ENCODE data around the gene SMAD3. TPM values are rescaled to one million over a fixed set of nuclear protein-coding genes. Genes with fewer than 3 reads are reported as not detected.

SMAD3 gene
- total and polyA plus RNA-seq, 2 of the 4 experiments (the other 2 are of a cell fraction), result 71.0 to 177 TPM

GRCh38 chr15:67241132-67241855, 175.9 kb downstream of the SMAD3 start:
- intact Hi-C loops (cut with micrococcal nuclease), result no loop called here

More at GRCh38 chr15:67241132-67241855, 175.9 kb downstream of the SMAD3 start:
- Histone ChIP-seq H2BK120ac (ENCODE audit: low read depth, low read length) (no peak overlapping the region), H2BK15ac (ENCODE audit: low read depth, low read length) (no peak overlapping the region), H3K4me2 (ENCODE audit: low read depth, low read length) (no peak overlapping the region), H3K56ac (ENCODE audit: extremely low read depth, insufficient read depth, low read length) (no peak overlapping the region), H3K9me1 (ENCODE audit: insufficient read depth, low read length) (no peaks in the 10 kb centered on the region), H2AK5ac (ENCODE audit: low read depth, low read length) (no peak overlapping the region), H3K27me3 (ENCODE audit: control insufficient read depth, insufficient read depth, low read length) (no peaks in the 10 kb centered on the region), H4K5ac (ENCODE audit: low read depth, low read length) (no peak overlapping the region), H3K23ac (ENCODE audit: low read depth, low read length) (no peak overlapping the region), H3K36me3 (ENCODE audit: control insufficient read depth, insufficient read depth, low read length) (peaks cover 4% of the 10 kb centered on the region), H3K9me3 (ENCODE audit: control insufficient read depth, insufficient read depth, low read length) (no peaks in the 10 kb centered on the region), H3K27ac (ENCODE audit: insufficient read depth, low read length) (no peak overlapping the region), H4K91ac (ENCODE audit: insufficient read depth, low read depth, low read length) (no peak overlapping the region), H2AK9ac (replicated peaks; ENCODE audit: low read depth, low read length, poor library complexity) (no peak overlapping the region), H2BK20ac (ENCODE audit: low read depth, low read length) (no peak overlapping the region), H2AFZ (replicated peaks; ENCODE audit: low read length, poor library complexity) (no peak overlapping the region), H3K4me1 (ENCODE audit: control insufficient read depth, insufficient read depth, low read length) (peaks cover 2% of the 10 kb centered on the region; the same call in 1 of the 2 replicates), H4K8ac (ENCODE audit: low read depth in 2 of 2, low read length in 2 of 2) (no peak overlapping the region), H3K14ac (replicated peaks; ENCODE audit: low read depth, low read length) (no peak overlapping the region), H3K4ac (ENCODE audit: low read depth, low read length) (no peak overlapping the region), H4K20me1 (ENCODE audit: insufficient read depth, low read length) (peaks cover 21% of the 10 kb centered on the region; the same call in 1 of the 2 replicates), H3K18ac (ENCODE audit: low read depth, low read length) (no peak overlapping the region), H3K4me3 (ENCODE audit: insufficient read depth, low read depth, low read length) (no peak overlapping the region), H3K79me1 (ENCODE audit: low read depth in 1 of 2, low read length in 2 of 2) (peaks cover 37 to 48% of the 10 kb centered on the region in 2 experiments), H2BK5ac (ENCODE audit: low read depth, low read length, poor library complexity, severe bottlenecking) (no peak overlapping the region), H3K9ac (ENCODE audit: low read depth, low read length) (no peak overlapping the region)
- in situ Hi-C loops (cut with MboI; ENCODE audit: low sequenced_read_pairs) (no loop called here), dilution Hi-C loops (cut with HindIII; ENCODE audit: low sequenced_read_pairs, unreplicated experiment) (no loop called here)
- no peak for ATAC-seq (ENCODE audit: low read depth)
- CTCF ChIA-PET, result no interaction called here
- no peak for DNase-seq
- TF ChIP-seq RCOR1 (IDR thresholded peaks at IDR 0.05; ENCODE audit: insufficient replicate concordance, low read length), result no peak
- no peak for TF ChIP-seq USF2 (IDR thresholded peaks at IDR 0.05; ENCODE audit: low read depth, low read length)
- TF ChIP-seq CEBPB (IDR thresholded peaks at IDR 0.05; ENCODE audit: low read depth, low read length), result no peak
- no peak for TF ChIP-seq ELK1 (IDR thresholded peaks at IDR 0.05; ENCODE audit: borderline replicate concordance, low read depth, low read length)
- no peak for TF ChIP-seq RAD21 (IDR thresholded peaks at IDR 0.05; ENCODE audit: low read length)
- no peak for TF ChIP-seq MAFK (IDR thresholded peaks at IDR 0.05; ENCODE audit: low read depth, low read length)
- TF ChIP-seq MXI1 (IDR thresholded peaks at IDR 0.05; ENCODE audit: borderline replicate concordance, low read depth, low read length), result no peak
- no peak for TF ChIP-seq BHLHE40 (IDR thresholded peaks at IDR 0.05; ENCODE audit: low read depth, low read length)
- TF ChIP-seq RFX5 (IDR thresholded peaks at IDR 0.05; ENCODE audit: low read depth, low read length), result no peak
- TF ChIP-seq POLR2A (IDR thresholded peaks at IDR 0.05; ENCODE audit: low read depth, low read length), result no peak
- TF ChIP-seq FOS (IDR thresholded peaks at IDR 0.05; ENCODE audit: low read depth, low read length), result no peak
- no peak for TF ChIP-seq CHD1 (IDR thresholded peaks at IDR 0.05; ENCODE audit: low read depth, low read length)
- TF ChIP-seq CTCF (conservative IDR thresholded peaks at IDR 0.05; ENCODE audit: low read depth, low read length), result no peak
- no peak for TF ChIP-seq SMC3 (IDR thresholded peaks at IDR 0.05; ENCODE audit: low read depth, low read length)
- no peak for TF ChIP-seq MAZ (IDR thresholded peaks at IDR 0.05; ENCODE audit: borderline replicate concordance, low read depth, low read length)
- POLR2A ChIA-PET (ENCODE audit: unreplicated experiment), result no interaction called here
- no TSS peak for BruUV-seq (replicated peaks)
- WGBS, 2 experiments (ENCODE audit: extremely low coverage in 2 of 2, insufficient read length in 1 of 2), result 100% methylated on average over 1 of the region's 4 CpGs; no CpG with 5 or more reads in 1 of the 2 experiments
